Activated CD4-positive, alpha-beta T cell treated with anti-CD3 and anti-CD28 coated beads, Interleukin-10, Interleukin-2, amounts not matched to agents 100 ng/mL and 50 ng/mL, durations not matched to agents 16 hours and 8 hours (primary cell): Measurements from ENCODE around the gene SPTLC3.
A peak's percentile ranks its signal among the peaks of the same experiment; 100 is the strongest.

Source experiments
- DNase-seq: peaks from one replicate; pipeline ENCODE4 v3.0.0-alpha.2; 2020

SPTLC3 gene

DNA sequence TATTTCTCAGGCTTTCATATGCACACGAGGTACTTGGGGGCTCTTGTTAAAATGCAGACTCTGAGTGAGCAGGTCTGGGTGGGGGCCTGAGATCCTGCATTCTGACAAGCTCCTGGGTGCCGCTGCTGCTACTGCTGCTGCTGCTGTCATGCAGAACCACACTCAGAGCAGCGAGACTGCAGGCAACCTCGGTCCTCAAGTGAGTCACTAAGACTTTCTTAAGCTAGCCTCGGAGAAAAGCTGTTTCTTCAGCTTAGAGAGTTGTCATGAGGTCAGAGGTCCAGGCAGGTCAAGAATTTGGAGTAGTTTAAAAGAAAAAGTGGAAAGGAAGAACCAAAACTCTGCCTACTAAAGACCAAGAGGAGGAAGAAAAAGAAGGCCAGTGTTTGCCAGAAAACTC, 92.9 kb downstream of the SPTLC3 start:
- no peak for DNase-seq

DNA sequence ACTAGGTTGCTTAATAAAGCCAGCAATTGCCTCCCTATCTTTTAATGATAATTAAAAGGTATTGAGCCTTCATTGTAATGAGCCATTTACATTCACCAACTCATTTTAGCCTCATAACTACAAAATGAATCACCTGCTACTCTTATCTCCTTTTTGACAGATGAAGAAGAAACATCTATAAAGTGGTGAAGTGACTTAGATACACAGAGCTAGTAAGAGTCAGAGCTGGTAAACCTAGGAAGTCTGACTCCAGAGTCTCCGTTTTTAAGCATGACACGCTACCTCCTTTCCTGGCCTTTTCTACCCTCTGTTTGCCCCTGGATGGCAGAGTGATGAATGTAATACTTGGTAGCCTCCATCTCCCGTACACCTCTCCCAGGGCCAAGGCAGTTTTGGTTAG, 93.5 kb downstream of the SPTLC3 start:
- DNase-seq = no peak

DNA sequence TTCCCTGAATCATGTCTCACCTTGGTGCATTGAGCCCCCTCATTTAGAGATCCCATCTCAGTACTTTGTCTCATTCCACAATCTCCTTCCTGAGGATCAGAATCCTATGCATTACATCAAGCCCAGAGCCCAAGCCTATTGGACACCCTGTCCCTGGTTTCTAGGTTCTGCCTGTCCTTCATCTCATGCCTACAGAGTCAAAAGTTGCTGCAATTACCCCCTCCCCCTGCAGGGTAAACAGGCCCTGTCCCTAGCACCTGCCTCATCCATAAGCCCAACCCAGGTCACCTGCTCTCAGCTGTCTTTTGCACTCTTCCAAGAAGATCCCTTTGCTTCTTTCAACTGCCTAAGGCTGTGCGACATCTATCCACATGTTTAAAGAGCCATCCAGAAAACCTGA, 93.9 kb downstream of the SPTLC3 start:
- no peak for DNase-seq

DNA sequence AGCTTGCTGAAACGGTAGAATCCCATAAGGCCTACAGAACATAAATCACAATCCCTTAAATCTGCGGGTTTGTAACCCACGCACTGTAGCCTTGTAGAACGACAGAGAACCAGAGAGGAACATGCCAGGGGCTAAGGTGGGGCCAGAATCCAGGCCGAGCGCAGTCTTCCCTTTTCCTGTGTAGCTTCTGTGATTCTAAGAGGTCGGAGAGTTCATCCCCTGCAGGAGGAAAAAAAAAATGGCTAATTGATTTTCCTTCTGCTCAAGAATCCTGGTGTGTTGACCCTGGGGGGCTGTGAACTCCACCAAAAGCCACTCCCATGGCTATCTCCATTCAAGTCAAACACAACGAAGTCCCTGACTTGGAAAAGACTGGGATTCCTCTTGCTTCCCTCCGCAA, 96.3 kb downstream of the SPTLC3 start:
- DNase-seq = no peak

DNA sequence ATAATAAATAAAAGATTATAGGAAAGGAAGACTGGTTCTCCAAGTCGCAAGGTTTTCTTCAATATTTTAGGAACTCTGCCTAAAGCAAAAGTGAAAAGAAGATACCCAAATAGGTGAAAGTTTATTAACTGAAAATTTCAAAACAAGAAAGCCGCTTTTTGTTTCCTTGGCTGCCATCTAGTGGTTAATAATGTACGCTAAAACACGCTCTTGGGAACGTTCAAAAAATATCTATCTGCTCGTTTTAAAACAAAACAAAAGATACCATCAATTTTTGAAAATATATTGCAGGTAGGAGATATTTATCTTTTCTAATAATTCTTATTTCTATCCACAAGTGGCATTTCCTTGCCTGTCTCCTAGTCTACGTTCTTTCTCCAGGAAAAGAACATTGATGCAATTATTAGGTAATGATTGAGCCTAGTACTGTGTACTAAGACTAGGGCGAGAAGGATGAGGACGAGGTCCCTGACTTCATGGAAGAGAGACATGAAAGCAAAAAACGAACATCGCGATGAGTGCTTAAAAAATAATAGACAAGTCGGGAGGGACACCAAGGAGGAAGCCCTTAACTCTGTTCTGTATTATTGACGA, 97.2 kb downstream of the SPTLC3 start:
- DNase-seq = peak; percentile 15

DNA sequence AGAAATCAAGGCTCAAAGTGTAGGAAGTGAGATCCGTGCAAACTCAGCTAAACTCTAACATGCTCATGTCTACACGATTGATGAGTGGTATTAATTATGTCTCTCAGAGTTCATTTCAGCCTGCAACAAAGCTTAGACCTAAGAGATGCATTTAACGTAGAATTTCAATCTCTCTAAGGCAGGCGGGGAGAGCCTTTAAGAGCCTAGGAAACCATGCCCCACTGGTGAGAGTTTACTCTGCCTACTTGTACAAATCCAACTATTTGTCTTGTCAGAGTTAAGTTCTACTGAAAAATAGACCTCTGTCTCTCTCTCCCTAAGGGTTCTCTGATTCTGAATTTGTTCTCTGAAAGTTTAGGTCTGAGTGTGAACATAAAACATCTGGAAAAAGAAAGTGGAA, 100.9 kb downstream of the SPTLC3 start:
- no peak for DNase-seq

DNA sequence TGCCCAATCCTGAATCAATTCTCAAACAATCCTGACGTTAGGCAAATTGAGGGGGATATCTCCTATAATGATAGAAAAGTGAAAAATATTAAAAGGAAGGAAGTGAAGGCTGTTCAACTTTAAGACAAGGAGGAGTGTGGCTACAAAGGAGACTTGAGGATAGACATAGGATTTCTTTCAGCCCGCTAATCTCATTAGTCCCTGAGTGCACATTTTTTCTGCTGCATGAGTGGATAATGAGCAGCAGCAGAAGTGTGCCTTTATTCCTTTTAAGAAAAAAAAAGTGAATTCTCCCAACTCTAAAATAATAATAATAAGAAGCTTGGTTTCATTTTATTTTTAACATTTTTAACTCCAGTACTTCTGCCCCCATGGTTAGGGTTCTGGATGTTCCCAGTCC, 102.0 kb downstream of the SPTLC3 start:
- DNase-seq = no peak

DNA sequence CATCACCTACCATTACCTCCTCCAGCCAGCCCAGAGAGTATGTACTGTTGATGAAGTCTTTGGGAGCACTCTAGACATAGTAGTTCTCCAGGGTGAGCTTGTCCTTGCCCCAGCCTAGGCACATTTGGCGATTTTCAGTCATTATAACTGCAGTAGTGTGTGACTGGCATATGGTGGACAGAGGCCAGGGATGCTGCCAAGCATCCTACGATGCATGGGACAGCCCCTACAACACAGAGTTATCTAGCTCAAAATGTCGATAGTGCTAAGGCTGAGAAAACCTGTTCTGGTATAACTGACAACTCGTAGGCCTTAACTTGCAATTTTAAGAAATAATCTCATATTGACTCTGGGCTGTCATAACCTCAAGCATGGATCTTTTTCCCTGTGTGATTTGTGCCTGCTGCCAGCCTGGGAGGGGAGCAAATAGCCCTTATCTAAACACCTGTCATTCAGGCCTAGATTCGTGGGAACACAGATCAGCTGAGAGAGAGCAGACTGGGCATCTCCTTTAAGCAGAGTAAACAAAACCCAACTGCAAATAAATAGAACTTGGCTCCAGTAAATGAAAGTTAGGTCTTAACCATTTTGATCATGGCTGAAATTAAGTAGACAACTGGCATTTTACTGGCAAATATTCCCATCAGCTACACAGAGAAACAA, 102.6 kb downstream of the SPTLC3 start:
- DNase-seq = no peak

DNA sequence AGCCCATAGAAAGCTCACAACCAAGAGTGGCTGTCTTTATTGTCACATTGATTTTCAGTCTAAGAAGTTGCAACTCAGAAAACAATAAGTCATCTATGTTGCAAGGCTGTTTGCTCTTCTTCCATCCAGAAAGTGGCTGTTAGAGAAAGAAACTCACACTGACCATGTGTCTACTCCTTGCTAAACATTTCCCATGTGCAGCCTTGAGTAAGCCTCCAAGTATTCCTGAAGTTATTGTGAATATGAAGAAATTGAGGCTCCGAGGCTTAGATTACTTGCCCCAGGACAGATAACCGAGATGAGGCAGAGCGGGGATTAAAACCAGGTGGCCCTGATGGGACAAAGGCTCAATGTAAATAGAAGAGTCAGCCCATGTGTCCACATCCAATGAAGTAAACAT, 105.0 kb downstream of the SPTLC3 start:
- no peak for DNase-seq

DNA sequence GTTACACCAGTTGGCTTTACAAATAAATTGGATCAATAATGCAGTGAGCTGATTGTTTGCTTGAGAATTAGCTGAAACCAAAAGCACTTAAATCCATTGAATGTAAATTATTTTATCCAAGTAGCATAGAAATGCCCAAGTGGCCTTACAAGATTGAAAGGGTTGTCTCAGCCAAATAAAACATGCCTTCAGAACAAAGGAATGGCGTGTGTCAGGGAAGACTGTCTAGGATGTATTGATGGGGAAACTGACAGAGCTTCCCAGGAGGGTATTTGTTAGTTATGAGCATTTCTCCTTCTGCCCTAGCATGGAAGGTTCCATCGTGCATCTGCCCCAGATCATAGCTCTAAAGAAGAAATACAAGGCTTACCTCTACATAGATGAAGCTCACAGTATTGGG, 108.4 kb downstream of the SPTLC3 start:
- no peak for DNase-seq

DNA sequence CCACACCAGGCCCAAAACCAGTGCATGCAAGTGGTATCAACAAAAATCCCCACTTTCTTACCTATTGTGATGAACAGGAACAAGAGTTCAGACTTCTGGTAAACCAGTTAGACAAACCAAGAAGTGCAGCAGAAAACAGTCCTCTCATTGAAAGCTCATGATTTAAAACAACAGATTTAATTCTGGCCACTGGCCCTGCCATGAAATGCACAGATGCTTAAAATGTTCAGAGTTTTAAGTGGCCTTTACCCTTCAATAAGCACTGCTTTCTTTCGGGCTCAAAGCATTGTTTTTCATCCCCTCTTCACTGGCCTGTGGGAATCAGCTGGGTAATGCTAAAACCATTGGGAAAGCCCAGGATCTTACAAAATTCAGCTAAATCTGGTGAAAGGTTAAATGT, 109.9 kb downstream of the SPTLC3 start:
- DNase-seq = no peak

DNA sequence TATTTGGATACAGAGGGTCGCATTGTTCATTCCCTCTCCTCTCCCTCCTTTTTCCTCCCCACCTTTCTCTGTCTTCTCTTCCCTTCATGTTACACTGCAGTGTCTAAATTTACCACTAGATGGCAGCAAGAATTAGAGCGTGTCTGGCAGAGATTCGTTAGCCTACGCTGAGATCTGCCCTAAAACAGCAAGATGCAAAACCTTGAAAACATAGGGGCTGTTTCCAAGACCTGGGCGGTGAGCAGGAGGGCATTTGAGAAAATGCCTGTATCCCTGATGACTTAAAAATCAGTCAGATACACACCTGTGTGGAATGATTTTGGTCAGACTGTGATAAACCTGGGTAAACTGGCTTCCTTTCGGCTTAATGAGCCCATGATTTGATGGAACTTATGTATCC, 110.8 kb downstream of the SPTLC3 start:
- DNase-seq = peak; percentile 63

DNA sequence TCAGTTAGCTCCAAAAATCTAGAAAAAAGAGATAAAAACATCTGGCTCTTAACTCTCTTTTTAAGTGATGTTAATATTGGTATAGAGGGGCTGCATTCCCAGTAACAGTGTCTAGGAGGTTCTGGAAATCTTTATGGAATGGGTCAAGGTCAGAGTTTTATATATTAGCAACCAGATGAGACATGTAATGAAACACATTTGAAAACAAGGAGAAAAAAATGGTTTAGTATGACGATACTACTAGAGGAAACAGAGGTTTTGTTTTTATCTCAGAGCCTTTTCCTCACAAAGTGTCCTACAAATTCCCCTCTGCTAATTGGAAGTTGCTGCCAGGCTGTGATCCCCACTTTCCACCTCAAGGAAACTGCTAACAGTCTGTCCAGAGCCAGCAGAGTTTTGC, 111.7 kb downstream of the SPTLC3 start:
- DNase-seq = no peak

DNA sequence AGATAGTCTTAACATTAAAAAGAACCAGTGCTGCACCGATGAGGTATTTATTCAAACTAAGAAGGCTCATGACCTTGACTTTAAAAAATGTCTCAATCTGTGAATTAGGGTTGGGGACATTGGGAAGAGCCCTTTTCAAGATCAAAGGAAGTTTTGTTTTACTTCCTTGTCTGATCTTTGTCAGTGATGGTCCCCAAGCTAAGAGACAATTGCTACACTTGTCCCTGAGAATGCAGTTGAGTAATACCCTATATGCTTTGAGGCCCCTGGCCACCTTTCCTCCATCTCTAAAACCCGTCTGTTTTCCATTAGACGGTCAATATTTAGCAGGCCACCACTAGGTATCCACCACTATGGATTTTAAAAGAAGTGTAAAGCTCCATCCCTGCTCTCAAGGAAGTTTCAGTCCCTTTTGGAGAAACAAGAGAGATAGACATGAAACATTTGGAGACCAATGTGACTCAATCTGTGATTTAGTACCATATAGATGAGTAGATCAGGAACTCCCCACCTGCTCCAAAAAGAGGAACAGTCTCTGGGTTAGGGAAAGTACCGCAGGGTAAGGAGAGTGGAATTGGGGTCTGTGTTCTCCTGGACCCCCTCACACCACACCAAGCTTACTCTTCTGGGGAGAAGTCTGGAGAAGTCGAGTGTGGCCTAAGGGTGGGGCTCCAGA, 113.2 kb downstream of the SPTLC3 start:
- no peak for DNase-seq

DNA sequence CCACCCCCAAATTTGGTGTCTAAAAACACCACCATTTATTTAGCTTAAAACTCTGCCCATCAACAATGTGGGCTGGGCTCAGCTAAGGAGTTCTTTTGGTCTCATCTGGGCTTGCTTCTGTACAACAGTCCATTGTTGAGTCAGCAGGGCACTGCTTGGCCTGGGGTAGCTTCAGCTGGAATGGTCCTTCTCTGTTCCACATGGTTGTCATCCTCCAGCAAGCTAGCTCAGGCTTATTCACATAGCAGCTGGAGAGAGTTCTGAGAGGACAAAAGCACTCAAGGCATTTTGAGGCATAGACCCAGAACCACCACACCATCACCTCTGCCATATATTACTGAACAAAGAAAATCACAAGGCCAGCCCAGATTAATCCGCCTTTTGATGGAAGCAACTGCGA, 116.7 kb downstream of the SPTLC3 start:
- no peak for DNase-seq

DNA sequence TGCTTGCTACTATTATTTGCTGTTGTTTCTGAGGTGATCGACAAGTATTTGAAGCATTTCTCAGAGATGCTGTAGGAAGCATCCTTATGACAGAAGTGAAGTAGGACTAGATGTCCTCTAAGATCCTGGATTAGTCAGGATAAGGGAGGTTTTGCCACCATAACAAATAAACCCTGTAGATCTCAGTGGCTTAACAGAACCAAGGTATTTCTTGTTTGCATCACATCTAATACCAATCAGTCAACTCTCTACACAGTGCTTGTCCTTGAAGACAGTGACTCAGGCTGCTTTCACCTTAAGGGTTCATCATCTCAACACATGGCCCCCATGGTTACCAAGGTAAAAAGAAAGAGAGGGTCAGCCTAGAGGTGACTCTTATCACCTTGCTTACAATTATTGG, 119.4 kb downstream of the SPTLC3 start:
- DNase-seq = no peak

DNA sequence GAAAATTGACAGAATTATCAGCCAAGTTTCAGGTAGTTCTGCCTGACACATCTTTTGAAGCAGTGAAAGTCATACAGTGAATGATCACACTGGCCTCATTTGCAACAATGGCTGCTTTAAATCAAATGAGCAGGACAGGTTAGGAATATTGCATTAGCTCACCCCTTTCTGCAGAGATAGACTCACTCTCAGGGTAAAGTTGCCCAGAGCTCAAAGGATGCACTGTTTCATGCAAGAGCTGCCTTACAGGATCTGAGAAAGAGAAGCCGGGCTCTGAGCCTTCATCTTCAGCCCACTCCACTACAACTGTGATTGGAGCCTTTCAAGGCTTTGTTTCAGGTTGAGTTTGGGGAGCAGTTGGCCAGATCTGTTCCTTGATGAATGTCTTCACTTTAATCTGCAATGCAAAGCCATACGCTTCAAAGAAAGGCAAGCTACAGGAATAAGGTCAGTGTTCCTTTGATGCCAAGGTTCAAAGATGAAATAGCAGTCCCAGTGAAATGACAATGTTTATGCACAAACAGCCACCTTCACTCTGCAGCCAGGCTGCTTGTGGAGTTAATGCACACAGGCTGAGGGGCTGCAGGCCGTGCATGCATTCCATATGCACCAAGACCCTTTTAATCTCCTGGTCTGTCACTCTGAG, 121.4 kb downstream of the SPTLC3 start:
- DNase-seq = no peak

DNA sequence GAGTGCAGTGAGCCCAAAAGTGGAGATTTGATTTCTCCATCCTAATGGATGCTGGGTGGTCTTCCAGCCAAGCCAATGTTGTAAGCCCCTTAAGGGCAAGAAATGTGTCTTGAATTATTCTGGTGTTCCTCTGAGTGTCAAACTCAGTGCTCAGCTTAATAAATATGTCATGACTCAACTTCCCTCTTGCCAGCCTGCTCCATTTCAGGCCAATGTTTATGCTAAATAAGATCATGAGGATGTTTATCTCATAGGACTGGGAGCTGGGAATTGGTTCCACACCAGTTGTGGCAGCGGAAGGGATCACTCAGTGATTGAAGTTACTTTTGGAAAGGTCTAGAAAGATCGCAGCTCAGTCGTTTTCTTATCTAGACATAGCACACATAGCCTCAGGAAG, 121.9 kb downstream of the SPTLC3 start:
- no peak for DNase-seq

DNA sequence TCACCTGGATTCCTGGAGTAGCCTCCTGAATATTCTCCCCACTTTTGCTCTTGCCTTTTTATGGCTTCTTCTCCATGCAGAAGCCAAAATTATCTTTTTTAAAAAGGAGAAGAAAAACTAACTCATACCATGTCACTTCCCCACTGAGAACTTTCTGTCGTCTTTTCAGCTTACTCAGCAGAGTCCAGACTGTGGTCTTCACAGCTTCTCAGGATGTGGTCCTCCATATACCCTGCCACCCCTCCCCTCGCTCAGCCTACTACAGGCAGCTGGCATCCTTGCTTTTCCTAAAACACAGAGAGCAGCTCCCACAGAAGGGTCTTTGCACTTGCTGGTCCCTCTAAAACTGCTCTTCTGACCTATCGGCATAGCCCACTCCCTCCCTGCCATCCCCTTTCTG, 122.9 kb downstream of the SPTLC3 start:
- DNase-seq = no peak

DNA sequence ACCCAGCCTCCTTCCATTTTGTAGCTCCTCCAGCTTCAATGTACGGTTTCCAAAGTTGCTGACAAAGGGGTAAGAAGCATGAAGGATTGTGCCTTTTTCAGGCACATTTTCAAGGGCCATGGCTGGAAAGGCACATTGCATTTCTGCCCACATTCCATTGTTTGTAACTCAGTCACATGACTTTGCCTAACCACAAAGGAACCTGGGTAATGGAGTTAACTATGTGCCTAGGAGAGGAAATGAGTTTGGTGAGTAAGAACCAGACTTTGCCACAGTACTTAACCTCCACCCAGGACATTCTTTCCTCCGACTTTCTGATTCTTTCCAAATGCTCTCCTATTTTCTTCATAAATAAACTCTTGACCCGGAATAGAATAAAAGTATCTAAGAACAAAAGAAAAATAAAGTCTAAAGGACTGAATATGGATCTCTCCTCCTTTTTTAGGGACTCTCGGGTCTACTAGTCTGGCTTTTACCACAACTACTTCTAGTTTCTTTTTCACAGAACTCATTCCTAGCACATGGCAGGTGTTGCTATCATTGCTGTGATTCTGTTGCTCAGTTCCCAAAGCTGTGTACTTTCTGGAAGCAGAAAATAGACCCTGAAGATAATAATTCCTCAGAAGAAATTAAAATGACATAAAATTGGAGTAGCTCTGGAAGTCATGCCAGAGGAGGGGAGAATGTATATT, 130.8 kb downstream of the SPTLC3 start:
- DNase-seq = no peak

DNA sequence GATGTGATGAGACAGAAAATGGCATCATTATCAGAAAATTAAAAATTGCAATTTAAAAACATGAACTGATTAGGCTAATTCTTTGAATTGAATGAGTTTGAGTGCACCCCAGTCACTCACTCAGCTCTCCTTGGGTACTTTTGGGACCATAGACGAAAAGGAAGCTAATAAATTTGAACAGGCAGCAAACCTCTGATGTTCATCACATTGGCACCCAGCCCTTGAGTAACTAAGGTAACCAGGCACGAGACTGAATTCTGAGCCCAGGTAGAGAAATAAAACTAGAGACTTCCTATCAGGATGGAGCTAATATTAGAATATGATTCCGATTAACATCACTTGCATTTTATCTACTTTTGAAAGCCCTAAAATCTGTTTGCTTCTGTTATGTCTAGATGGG, 131.4 kb downstream of the SPTLC3 start:
- DNase-seq = no peak

DNA sequence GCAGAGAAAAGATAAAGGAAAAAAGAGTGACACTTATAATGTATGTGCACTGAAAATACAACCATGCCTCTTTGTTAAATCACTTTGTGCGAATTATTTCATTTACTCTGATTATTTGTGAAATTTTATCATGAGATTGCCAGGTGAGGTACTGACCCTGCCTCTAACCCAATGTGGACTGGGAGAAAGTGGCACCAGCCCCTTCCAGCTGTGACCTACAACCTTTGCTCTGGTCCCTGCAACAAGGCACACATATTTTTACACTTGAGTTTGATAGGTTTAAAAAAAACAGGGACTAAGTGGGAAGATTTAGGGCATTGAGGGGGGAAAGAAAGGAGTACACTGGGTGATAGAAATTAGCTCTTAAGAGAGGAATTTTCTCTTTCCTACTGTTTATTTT, 132.0 kb downstream of the SPTLC3 start:
- no peak for DNase-seq

DNA sequence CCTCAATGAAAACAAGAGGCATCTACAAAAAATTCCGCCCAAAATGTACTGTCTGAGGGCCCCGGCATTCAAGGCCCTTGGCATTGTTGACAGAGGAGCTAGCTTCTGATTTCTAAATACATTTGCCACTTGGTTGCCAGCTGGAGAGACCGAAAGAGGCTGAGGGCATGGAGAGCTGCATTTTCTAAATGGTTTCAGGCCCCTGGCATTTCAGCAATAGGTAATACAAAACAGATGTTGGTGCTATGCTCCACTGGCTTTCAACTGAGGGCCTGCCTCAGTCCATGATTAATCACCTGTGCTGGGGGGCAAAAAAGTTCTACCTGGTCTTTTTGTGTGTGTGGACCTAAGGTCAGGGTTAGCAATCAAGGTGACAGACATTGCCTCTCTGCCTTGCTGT, 132.8 kb downstream of the SPTLC3 start:
- DNase-seq = no peak

DNA sequence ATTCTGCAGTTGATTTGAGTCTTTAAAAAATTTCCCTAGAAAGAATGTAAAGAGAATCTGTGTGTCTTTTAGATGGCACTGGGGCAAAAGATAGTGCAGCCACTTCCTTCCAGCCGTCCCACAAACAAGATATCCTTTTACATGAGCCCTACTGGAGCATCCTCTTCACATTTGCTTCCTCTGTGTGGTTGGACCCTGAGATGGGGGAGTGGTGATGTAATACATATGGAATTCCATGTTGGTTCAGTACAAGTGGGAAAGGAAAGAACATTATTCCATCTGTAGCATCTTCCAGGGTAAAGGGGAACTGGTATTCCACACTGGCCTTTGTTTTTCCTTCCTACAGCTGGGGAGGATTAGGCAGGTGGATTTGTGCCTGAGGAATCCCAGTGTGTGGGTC, 133.4 kb downstream of the SPTLC3 start:
- DNase-seq = no peak
